Esophagus mucosa (tissue), 1 donor: ENCODE results near the gene MMP2. TPM values are rescaled to one million over a fixed set of nuclear protein-coding genes. Genes with fewer than 3 reads are reported as not detected.

Experiments used
- ATAC-seq: fragments of 200-7000 bp; cut with Tn5 transposase; one replicate; pipeline ENCODE4 v1.9.1; 2020
- total RNA-seq: library from RNA; stranded (reverse); gene quantifications from one replicate; pipeline ENCODE4 v1.2.4, GENCODE V29; 2023
- donor health status: DM: yes; HTN: yes; CAD: no.

Gene MMP2
- total RNA-seq, 1 donor from 2014 or later: 18.5 TPM

DNA sequence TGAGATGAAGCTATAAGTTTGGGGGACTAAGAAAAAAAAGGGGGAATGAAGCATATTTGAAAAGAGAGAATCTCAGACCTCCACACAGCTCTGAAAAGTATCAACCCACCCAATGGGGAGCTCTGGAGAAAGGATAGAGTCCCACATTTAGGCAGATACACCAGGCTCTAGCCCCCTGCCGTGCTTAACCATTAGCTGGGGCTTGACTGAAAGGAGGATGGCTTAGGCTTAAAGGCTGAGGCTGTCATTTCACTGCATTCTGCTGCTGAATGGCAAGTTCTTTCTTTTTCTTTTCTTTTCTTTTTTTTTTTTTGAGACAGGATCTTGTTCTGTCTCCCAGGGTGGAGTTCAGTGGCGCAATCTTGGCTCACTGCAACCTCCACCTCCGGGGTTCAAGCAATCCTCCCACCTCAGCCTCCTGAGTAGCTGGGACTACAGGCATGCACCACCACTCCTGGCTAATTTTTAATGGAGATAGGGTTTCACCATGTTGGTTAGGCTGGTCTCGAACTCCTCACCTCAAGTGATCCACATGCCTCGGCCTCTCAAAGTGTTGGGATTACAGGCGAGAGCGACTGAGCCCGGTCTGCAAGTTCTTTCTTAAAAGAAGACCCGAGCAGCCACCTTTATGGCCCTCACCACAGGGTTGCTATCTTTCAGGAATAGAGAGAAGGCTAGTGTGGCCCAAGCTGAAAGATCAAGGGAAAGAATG lies 9.0 kb upstream of the MMP2 start:
- no peak for ATAC-seq

DNA sequence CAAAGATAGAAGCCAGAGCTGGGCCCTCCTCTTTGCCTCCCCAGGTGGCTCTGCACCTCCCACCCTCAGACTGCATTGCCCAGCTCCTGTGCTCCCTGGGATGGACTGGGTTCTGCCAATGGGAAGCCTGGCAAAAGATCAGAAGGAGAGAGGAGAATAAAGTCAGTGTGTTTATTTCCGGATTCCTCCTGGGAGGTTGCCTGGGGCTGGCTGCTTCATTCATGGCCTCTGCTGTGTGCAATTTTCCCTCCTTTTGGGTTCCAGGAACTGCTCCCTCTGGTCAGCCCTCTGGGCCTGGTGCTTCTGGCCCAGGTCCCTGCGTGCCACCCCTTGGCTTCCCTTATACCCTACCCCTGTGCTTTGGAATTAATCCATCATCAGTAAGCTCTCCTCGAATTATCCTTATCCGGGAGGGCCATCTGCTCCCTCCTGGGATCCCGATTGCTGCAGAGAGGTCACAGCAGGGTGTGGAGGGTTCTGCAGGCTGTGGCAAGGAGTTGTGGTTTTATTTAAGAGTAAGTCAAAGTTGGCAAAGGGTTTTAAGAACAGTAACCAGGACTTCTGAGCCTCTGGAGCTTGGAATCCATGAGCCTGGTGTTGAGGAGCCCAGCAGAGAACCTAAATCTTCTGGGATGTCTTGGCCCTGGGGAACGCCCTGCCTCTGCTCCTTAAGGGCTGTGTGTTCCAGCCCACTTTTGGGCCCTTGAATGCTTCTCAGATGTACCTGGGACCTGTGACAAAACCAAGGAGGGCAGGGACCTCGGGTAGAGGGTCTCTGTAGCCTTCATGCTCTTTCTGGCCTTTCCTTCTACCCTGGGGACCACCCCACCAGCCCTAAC lies 8.2 kb upstream of the MMP2 start:
- peak; percentile 57 for ATAC-seq

DNA sequence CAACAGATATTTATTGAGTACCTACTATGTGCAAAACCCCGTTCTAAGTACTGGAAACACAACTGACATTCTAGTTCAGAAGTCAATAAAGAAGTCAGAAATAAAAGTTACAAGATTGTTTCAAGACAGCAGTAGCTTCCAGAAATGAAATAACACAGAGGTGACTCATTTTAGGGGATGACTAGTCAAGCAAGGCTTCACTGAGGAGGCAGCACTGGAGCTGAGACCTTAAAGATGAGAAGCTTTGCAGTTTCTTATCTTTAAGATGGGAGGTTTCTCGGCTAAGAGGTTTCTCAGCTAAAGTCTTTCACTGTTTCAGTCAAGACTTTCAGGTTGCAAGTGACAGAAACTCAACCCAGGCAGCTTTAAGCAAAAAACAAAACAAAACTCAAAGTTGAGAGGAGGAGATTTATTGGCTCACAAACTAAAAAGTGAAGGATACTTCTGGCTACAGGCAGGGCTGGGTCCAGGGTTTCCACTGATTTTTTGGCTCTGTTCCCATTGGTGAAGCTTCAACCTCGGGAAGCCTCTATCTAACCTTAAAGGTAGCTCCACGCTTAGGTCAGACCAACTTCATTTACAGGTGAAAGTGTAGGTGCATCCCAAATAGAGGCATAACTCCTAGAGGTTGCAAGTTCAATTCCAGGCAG lies 7.4 kb upstream of the MMP2 start:
- ATAC-seq: peak; percentile 40

DNA sequence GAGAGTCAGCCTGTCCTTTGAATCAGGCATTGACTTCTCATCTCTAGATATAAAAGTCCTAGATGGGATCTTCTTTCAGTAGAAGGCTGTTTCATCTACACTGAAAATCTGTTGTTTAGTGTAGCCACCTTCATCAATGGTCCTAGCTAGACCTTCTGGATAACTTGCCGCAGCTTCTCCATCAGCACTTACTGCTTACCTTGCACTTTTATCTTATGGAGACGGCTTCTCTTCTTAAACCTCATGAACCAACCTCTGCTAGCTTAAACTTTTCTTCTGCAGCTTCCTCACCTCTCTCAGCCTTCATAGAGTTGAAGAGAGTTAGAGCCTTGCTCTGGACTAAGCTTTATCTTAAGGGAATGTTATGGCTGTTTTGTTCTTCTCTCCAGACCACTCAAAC lies 5.4 kb upstream of the MMP2 start:
- no peak for ATAC-seq

DNA sequence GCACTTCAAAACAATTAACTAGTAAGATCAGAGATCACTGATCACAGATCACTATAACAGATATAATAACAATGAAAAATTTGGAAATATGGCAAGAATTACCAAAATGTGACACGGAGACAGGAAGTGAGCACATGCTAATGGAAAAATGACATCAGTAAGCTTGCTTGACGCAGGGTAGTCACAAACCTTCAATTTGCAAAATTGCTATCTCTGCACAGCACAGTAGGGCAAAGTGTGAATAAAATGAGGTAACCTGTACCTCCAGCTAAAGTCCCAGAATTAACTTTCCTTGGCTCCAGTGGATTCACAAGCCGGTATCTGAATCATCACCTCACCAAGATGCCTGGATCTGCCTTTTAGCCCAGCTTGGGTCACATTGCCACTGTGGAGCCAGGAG lies 4.2 kb upstream of the MMP2 start:
- no peak for ATAC-seq

DNA sequence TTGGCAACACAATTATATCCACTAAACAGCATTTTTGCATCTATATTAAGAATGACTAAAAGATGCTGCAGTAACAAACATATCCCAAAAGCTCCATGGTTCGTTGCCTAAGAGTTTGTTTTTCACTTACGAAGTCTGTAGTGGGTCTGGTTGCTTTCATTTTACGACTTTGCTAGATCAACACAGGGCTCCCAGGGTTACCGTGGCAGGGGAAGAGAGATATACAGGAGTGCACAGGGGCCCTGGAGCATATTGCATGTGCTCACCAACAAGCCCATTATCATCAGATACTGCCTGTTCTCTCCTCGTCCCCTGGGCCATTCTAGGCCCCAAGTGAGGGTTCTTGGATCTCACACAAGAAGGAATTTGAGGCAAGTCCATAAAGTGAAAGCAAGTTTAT lies 3.1 kb upstream of the MMP2 start:
- ATAC-seq: no peak

DNA sequence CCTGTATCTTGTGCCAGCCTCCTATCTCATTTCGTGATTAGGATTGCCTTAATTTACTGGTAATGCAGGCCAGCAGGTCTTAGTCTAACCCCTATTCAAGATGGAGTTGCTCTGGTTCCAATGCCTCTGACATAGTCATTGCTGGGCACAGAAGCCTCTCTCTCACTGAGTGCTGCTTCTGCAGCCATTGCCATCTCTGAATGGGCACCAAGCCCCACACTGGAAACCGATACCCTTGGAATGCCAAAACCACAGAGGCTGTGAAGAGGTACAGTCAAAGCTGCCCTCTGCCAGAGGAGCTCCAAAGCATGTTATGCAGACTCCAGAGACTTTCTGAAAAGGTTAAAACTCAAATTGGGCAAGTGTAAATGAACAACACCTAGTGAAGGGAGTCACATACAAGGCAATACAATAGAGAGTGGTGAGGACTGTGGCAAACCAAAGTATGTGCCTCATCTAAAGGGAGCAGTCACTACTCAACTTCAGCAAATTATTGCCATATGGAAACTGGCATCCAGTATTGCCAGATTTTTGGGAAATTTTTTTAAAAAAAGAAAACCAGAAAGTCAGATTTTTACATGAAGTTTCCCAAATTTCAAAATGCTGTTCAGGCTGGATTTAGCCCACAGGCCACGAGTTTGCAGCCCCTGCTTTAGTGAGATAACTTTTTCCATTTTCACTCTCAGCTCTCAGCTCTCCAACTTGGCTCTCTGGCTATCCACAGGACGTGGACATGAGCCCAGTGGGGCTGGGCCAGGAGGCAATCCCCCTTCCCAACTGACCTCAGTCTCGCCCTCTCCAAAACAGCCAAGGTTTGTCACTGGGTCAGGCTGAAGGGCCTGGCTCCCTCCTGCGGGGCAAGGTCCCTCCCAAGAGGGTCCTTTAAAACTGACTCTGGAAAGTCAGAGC lies 2.1 kb upstream of the MMP2 start:
- no peak for ATAC-seq

DNA sequence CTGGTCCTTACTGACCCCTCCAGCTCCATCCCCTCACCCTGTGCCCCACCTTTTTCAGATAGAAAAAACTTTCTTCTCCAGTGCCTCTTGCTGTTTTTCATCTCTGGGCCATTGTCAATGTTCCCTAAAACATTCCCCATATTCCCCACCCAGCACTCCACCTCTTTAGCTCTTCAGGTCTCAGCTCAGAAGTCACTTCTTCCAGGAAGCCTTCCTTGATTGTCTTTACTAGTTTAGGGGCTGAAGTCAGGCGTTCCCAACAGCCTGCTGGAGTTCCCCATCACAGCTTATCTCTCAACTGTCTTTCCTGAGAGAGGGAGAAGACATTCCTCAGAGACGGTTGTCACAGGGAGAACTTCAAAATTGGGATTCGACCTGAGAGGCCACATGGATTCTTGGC lies 1.3 kb upstream of the MMP2 start:
- ATAC-seq: no peak

DNA sequence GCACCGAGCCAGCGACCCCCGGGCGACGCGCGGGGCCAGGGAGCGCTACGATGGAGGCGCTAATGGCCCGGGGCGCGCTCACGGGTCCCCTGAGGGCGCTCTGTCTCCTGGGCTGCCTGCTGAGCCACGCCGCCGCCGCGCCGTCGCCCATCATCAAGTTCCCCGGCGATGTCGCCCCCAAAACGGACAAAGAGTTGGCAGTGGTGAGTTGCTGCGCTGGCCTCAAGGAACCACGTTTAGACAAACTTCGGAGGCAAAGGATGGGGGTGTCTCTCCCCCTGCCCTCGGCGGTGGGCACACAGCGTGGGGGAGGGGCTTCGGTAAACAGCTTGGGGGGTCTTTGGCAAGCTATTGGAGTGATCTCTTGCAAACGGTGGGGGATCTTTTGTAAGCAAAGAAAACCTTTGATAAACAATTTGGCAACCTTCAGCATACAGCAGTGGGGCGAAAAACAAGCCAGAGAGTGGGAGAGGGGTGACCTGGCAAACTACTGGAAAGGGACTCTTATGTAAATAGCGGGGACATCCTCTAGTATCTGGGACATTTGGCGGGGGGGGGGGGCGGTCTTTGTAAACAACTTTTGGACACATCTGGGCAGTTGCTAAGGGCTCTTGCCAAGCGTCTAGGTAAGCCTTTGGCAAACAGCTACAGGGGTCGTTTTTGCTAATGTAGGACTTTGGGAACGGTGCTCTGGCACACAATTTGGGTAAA lies 587 bp downstream of the MMP2 start:
- no peak for ATAC-seq

DNA sequence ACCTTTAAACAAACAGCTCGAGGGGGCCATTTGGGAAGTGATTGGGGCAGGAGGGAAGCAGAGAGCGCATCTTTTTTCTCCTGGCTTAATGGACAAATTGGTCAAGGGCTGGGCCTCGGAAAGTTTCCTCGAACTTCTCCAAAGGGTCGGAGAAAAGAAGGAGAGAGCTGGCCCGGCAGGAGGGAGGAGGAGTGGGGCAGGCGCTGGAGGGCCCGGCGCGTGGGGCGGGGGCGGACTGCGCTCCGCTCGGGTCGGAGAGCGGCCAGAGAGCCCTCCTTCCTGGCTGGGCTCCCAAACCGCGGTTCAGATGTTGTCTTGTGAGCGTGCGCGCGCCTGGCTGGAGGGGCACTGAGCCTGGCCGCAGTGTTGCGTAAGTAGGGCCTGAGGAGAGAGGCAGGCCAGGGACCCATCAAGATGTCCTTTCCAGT lies 1.2 kb downstream of the MMP2 start:
- ATAC-seq: no peak

DNA sequence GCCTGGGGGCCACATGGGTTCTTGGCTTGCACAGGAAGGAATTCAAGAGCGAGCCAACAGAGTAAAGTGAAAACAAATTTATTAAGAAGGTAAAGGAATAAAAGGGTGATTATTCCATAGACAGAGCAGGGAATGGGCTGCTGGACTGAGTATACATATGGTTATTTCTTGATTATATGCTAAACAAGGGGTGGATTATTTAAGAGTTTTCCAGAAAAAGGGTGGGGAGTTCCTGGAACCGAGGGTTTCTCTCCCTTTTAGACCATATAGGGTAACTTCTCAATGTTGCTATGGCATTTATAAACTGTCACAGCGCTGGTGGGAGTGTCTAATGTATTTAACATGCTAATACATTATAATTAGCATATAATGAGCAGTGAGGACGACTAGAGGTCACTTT lies 2.0 kb downstream of the MMP2 start:
- no peak for ATAC-seq

DNA sequence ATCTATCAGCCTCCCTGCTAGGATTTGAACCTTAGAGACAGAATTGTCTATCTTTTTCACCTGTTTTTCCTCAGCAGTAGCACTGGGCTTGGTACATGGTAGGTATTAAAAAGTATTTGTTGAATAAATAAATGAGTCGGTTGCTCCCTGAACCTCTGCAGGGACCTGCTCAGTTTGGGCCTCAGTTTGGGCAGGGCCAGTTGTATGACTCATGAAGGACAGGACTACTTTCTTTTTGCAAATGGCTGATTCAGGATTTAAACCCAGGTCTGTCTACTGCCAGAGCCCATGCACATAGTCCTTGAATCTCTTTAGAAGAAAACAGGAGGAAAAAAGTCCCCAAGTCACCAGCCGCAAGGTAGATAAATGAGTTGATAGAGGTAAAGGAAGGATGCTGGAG lies 3.1 kb downstream of the MMP2 start:
- peak; percentile 57 for ATAC-seq

DNA sequence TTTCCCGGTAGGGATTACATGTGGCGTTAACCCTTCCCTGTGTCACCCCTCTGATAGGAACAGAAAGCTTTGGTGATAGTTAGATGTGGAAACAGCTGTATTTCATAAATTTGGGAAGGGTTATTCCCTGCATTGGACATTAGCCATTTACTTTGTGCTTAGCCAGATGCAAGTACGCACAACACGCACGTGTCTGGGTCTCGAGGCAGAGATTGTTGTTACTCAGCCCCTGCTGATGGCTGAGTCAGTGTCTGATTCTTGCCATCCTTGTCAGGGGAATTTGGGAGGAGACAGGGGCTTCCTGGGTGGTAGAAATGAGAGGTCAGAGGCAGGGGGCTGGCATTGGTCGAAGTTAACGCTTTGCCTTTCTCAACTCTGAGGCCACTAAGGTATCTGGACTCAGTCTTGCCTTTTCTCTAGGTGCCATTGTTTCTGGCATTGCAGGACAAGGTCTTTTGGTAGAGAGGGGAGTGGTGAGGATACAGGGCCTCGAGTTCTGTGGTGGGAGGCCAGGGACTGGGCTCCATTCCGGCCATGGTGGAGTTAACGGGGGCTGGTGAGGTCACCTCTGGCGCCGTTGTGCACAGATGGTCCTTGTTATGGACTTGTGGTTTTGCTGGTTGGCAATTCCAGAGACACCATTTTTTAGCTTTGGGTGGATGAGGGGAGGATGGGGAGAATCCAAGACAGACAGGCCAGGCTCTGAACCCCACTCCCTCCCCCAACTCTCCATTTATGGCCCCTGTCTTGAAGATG lies 8.2 kb downstream of the MMP2 start:
- ATAC-seq: no peak

DNA sequence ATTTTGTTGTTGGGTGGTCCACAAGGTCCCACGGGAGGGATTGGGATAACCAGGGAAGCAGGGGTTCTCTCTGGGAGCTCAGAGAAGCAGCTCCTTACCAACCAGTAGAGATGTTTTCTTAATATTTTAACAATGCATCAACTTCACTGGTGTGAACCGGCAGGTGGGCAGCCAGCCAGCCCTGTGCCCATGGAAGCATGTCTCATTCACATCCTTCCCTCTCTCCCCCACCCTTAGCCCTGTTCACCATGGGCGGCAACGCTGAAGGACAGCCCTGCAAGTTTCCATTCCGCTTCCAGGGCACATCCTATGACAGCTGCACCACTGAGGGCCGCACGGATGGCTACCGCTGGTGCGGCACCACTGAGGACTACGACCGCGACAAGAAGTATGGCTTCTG lies 9.3 kb downstream of the MMP2 start:
- ATAC-seq: no peak

DNA sequence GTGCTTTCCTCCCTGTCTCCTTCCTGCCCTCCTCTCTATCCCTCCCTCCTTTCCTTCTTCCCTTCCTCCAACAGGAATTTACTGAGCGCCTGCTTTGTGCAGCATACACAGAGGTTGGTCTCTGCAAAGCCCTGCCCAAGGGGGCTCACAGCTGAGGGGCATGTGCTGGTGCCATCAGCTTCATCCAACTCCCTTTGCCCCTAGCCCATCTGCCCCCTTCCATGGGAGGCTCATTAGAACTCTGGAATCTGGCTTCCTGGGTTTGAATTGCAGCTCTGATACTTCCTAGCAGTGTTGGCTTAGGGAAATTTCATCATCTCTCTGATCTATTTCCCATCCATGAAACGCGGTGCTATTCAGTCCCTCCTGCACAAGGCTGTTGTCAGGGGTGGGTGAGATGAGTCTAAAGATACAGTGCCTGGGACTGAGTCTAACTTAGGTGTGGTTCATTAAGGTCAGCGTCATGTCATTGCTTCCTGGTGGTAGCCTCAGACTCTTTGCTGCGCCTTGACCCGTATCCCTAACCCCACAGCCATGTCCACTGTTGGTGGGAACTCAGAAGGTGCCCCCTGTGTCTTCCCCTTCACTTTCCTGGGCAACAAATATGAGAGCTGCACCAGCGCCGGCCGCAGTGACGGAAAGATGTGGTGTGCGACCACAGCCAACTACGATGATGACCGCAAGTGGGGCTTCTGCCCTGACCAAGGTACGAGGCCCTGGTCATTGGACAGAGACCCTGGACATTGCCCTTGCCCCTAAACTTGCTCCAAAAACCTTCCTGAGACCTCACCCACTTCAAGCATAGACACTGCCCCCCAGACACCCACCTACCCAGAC lies 10.3 kb downstream of the MMP2 start:
- ATAC-seq: no peak

DNA sequence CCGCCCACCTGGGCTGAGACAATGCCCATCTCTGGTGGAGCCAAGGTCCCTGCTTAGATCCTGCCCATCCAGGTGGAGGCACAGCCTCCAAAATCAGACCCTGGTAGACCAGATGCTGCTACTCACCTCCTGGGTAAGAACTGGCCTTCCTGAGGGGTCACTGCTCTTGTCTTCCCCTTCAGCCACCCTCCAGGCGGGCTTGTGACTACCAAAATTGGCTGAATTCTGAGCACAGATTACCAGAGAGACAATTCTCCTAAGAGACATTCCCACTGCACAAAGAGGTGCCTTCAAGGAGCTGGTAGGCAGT lies 10.9 kb downstream of the MMP2 start:
- no peak for ATAC-seq

DNA sequence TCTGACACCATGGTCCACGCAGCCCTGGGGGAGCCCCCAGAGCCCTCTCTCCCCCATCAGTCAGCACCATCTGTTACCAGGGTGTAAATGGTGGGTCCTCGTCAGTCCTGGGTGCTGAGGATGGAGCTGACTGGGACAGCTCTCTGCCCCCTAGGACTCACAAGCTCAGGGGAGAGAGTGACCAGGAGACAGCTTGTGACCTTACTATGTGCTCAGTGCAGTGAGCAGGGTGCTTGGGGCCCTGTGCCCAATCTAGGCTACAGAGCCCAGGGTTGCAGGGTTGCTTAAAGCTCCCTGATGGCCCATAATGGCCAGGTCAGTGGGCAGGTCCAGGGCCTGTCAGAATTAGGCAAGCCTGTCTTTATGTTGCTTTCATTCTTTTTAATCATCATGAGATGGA lies 11.3 kb downstream of the MMP2 start:
- no peak for ATAC-seq

DNA sequence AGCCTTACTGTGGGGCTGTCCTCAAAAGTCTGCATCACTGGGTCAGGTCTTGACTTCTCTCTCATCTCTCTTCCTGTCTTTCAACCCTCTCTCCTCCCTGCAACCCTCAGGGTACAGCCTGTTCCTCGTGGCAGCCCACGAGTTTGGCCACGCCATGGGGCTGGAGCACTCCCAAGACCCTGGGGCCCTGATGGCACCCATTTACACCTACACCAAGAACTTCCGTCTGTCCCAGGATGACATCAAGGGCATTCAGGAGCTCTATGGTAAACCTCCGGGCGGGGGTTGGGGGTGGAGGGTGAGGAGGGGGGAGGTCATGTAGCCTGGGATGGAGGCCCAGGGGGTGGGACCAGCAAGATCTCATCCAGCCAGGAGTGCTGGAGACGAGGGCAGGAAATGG lies 12.7 kb downstream of the MMP2 start:
- ATAC-seq: no peak

DNA sequence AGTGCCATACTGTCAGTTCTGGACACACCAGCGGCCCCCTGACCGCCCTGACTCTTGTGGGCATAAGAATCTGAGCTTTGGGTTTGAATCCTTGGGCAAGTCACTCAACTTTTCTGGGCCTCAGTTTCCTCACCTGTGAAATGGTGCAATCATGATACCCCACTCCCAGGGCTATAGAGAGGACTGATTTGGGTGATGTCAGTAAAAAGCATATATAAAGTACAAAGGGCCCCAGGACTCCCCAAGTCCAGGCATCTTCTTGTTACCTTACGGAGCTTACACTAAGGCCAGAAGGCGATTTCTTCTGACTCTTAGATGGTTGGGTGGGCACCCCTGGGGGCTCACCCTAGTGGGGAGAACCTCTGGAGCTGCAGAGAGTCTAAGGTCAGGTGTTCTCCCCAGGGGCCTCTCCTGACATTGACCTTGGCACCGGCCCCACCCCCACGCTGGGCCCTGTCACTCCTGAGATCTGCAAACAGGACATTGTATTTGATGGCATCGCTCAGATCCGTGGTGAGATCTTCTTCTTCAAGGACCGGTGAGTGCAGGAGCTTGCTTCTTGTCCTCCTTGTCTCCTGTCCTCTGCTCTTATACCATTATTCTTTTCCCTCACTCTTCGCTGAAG lies 13.9 kb downstream of the MMP2 start:
- no peak for ATAC-seq

DNA sequence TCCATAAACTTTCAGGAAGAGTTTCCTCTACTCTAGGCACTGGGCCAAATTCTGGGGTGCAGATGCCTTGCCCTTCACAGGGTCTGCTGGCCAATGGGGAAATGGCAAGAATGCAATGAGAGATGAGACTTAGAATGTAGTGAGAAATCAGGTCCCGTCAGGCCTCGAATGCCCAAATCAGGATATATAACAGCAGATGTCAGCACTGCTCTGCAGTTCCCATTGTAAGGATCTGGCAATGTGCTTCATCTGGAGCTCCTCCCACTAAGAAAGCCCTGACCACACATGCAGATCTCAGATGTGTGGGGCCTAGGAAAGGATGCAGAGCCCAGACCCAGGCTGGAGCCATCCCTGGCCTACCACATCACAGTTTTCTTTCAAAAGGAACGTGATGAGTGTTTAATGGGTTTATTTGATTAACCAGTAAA lies 16.0 kb downstream of the MMP2 start:
- ATAC-seq: peak; percentile 66
